GM19025 (cell line): ENCODE results near the gene ELF2.
"Not testable (repeated sequence)": the region's sequence is repeated elsewhere in the genome, so short reads cannot be mapped to it uniquely, and the experiment has no call there.

Source experiments
- ATAC-seq: cut with Tn5 transposase; IDR thresholded peaks from one replicate; pipeline ENCODE4 v1.9.1; 2021; ENCODE audit warnings: mild to moderate bottlenecking, low read depth, moderate library complexity; ENCODE audit not compliant: unreplicated experiment

ELF2 gene

DNA sequence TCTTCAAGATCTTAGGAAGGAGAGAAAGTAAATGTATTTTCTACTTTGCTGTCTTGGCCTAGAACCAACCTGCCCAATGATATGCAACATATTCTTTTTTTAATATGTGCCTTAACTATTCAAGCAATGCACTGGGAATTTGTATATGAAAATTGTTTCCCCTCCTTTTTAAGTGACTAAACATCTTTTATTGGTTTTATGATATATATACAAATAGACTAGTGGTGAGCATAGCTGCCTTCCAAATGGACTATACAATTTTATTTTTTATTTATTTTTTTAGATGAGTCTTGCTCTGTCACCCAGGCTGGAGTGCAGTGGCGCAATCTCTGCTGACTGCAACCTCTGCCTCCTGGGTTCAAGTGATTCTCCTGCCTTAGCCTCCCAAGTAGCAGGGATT lies 151.2 kb downstream of the ELF2 start:
- no peak for ATAC-seq

GRCh38 chr4:139024686-139025085 lies 152.3 kb downstream of the ELF2 start:
- ATAC-seq: no peak

DNA sequence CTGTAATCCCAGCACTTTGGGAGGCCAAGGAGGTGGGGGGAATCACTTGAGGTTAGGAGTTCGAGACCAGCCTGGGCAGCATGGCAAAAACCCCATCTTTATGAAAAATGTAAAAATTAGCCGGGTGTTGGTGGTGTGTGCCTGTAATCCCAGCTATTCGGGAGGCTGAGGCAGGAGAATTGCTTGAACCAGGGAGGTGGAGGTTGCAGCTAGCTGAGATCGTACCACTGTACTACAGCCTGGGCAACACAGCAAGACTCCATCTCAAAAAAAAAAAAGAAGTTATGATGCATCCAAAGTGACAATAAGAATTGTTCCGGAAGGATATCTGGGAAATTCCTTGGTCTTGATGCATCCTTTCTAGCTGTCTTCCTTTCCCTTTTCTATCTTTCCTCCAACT lies 154.2 kb downstream of the ELF2 start:
- no peak for ATAC-seq

DNA sequence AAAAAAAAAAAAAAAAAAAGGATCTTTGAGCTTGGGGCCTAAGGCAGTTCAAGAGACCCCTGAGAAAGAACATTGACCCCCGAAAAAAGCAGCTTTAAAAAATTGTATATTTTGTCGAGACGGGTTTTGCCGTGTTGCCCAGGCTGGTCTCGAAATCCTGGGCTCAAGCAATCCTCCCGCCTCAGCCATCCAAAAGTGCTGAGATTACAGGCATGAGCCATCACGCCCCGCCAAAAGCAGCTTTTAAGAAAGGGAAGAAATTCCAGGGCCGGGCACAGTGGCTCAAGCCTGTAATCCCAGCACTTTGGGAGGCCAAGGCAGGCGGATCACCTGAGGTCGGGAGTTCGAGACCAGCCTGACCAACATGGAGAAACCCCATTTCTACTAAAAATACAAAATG lies 155.9 kb downstream of the ELF2 start:
- not testable (repeated sequence) for ATAC-seq

DNA sequence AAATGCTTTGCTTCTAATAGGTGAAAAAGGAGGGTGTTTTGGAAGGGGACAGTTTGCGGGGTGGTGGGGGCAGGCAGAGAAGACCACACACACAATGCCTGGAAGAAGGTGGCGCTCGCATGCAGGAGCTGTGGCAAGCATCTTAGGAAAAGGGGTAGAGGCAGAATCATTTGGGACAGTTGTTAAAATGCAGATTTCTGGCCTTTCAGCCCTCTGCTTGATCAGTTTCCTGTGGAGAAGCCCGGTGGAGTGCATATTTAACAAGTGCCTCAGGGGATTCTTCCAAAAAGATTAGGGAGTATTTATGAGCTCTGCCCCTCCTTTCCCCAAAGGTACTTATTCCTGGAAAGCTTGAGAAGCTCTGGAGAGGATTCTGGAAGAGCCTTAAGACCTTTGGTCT lies 156.6 kb downstream of the ELF2 start:
- no peak for ATAC-seq

DNA sequence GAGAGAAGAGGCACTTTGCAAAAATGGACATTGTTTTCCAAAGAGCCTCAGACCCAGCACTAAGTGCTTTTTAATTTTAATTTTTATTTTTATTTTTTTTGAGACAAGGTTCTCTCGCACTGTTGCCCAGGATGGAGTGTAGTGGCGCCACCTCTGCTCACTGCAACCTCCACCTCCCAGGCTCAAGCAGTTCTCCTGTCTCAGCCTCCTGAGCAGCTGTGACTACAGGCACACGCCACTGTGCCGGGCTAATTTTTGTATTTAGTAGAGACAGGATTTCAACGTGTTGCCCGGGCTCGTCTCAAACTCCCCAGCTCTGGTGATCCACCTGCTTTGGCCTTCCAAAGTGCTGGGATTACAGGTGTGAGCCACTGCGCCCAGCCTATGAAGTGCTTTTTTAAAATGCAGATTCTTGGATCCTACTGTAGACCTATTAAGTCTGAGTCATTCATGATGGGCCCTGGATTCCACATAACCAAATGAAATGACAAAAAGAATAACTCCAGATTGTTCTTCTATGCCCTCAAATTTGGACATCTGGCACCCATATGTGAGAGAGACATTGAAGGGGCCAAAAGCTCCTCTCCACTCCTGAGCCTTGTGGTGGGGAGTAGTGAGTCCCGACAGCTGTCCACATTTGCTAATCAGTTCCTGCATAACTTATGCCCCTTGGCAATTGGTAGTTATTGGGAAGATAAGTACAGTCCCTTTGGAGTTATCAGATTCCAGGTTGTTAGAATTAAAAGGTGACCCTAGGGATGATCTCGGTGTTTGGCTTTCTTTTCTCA lies 157.9 kb downstream of the ELF2 start:
- no peak for ATAC-seq

- no peak for ATAC-seq
Measured at GRCh38 chr4:139018501-139018900, 158.5 kb downstream of the ELF2 start.

GRCh38 chr4:139017861-139018260 lies 159.2 kb downstream of the ELF2 start:
- no peak for ATAC-seq

- ATAC-seq: peak; percentile 37
Measured at GRCh38 chr4:139015948-139016471, 161.0 kb downstream of the ELF2 start.

DNA sequence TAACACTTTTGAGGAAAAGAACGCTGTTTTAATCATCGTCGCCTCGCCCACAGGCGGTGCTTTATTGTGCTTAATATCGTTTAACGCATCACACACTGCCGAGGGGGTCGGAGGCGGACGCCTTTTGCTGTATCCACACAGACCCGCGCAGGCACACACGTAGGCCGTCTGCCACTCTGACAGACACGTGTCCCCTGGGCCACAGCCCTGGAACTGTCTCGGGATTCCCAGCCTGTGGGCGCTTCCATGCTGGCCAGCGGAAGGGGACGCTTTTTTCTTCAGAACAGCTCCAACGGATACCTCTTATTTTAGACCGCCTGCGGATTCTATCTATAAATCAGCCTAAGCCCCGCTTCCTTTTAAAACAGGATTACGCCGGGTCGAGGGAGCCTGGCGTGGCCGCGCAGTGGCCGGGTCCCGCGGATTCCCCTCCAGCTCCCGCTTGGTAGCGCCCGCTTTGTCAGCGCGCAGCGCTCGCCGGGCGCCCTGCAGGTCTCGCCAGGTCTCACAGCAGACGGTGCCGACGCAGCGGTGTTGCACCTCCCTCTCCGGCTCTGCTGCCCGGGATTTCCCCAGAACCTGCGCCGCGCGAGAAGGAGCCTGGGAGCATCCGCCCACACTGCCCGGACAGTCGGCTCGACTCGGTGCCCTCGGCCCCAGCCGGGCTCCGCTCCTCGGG lies 161.6 kb downstream of the ELF2 start, which contains the start of gene NOCT:
TSS of gene NOCT (plus strand) at position 513 of the 679 bp plus-strand sequence. CDS start 201 bp downstream, outside the sequence.
- peak; percentile 92 for ATAC-seq

GRCh38 chr4:139014371-139015268 lies 162.4 kb downstream of the ELF2 start:
- peak; percentile 0 for ATAC-seq

DNA sequence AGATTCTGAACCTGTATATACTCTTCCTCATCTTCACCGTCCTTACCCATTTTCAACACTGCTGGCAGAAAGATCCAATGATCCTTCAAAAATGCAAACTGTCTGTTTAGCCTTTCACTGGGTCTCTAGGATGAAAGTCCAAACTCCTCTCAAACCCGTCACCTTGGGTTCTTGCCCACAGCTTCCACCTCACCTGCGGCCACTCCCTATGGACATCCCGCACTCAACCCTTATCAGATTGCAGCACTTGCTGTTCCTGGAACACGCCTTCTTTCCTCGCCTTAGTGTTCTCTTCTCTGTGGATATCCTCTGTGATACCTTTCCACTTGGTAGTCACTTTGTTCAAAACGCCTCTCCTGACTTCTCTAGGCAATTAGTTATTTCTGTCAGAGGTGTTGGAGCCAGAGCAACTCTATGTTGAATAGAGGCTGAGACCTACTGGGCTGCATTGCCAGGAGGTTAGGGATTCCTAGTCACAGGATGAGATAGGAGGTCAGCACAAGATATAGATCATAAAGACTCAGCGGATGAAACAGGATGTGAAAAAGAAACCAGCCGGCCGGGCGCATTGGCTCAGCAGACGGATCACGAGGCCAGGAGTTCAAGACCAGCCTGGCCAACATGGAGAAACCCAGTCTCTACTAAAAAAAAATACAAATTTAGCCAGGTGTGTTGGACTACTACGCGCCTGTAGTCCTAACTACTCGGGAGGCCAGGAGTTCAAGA lies 165.6 kb downstream of the ELF2 start:
- no peak for ATAC-seq

DNA sequence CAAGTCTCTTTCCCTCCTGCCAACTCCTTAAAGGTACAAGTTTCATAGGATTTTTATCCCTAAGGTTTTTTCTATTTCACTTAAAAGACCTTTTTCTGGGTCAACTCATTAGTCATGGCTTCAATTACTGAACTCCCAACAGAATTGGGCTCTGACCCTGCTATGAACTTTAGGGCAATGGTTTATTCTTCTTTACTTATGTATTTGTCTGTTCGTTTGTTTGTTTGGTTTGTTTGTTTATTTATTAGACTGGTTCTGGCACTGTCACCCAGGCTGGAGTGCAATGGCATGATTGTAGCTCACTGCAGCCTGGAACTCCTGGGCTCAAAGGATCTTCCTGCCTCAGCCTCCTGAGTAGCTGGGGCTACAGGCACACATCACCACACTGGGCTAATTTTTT lies 167.3 kb downstream of the ELF2 start:
- no peak for ATAC-seq

GRCh38 chr4:139008278-139008677 lies 168.7 kb downstream of the ELF2 start:
- ATAC-seq: not testable (repeated sequence)

- no peak for ATAC-seq
Measured at GRCh38 chr4:139007640-139008039, 169.4 kb downstream of the ELF2 start.
